SK-N-SH (cell line): ENCODE results near the gene MRPL14. TPM values are rescaled to one million over a fixed set of nuclear protein-coding genes. Genes with fewer than 3 reads are reported as not detected.

Experiments used
- CTCF ChIA-PET: fragments of 300-600, 350-600 bp; formaldehyde crosslinking; extraction: SDS; loops from one replicate; lab custom pipeline; 2021; lab: Yijun Ruan, JAX
- POLR2A ChIA-PET: fragments of 350-600 bp; sonication (Branson Sonifier 250); formaldehyde crosslinking; extraction: SDS; loops from one replicate; lab custom pipeline; 2020; ENCODE audit warnings: antibody characterized with exemption, inconsistent platforms; lab: Yijun Ruan, JAX
- DNase-seq: peaks from one replicate; pipeline ENCODE4 v3.0.0; 2012
- H2AFZ ChIP-seq: fragments of 200-600 bp; sonication (generic); 2 replicates; pipeline ENCODE4 v1.8.1; 2016; ENCODE audit warnings: antibody characterized with exemption, mild to moderate bottlenecking, low read depth
- H3F3A ChIP-seq: fragments of 200-600 bp; sonication (generic); replicated peaks from 2 replicates; pipeline ENCODE3; 2016; ENCODE audit warnings: antibody characterized with exemption, mild to moderate bottlenecking; ENCODE audit not compliant: insufficient read depth
- H3K27ac ChIP-seq, 2 experiments: fragments of 200-500 bp in 1 of 2; fragments of 200-600 bp in 1 of 2; sonication (Bioruptor generic) in 1 of 2; sonication (generic), shearing (Covaris generic) in 1 of 2; 2 replicates each; pipeline versions ENCODE4 v1.5.1 to v1.6.1; 2014 to 2016; ENCODE audit warnings: low read depth in 2 of 2, inconsistent platforms in 1 of 2, low read length in 1 of 2, mild to moderate bottlenecking in 1 of 2, mixed read lengths in 1 of 2
- H3K27me3 ChIP-seq: fragments of 200-600 bp; sonication (generic), shearing (Covaris generic); 2 replicates; pipeline ENCODE4 v1.6.1; 2016; ENCODE audit warnings: mixed run types; ENCODE audit not compliant: insufficient read depth
- H3K36me3 ChIP-seq, 2 experiments: fragments of 200-500 bp in 1 of 2; fragments of 200-600 bp in 1 of 2; sonication (Bioruptor generic) in 1 of 2; sonication (generic) in 1 of 2; replicated peaks in 1 of 2; 2 replicates each; pipeline versions ENCODE3 to v1.5.1; 2014 to 2016; ENCODE audit warnings: low read length in 1 of 2, mild to moderate bottlenecking in 1 of 2; ENCODE audit not compliant: insufficient read depth in 2 of 2, control insufficient read depth in 1 of 2
- H3K4me1 ChIP-seq, 2 experiments: fragments of 200-500 bp in 1 of 2; fragments of 200-600 bp in 1 of 2; sonication (Bioruptor generic) in 1 of 2; sonication (generic), shearing (Covaris generic) in 1 of 2; 2 replicates each; pipeline versions ENCODE4 v1.5.1 to v1.6.1; 2014 to 2016; ENCODE audit warnings: low read depth in 1 of 2, low read length in 1 of 2, mixed run types in 1 of 2; ENCODE audit not compliant: insufficient read depth in 2 of 2, control insufficient read depth in 1 of 2
- H3K4me2 ChIP-seq: fragments of 200-600 bp; sonication (generic), shearing (Covaris generic); 2 replicates; pipeline ENCODE4 v1.6.1; 2017; ENCODE audit warnings: mixed run types
- H3K4me3 ChIP-seq, 2 experiments: fragments of 200-500 bp in 1 of 2; fragments of 200-600 bp in 1 of 2; sonication (Bioruptor generic) in 1 of 2; sonication (generic), shearing (Covaris generic) in 1 of 2; 2 replicates each; pipeline versions ENCODE4 v1.5.1 to v1.8.1; 2014 to 2016; ENCODE audit warnings: low read depth in 2 of 2, inconsistent platforms in 1 of 2, low read length in 1 of 2, mild to moderate bottlenecking in 1 of 2, mixed read lengths in 1 of 2, moderate library complexity in 1 of 2
- H3K79me2 ChIP-seq: fragments of 200-600 bp; sonication (generic); 2 replicates; pipeline ENCODE4 v1.8.1; 2017; ENCODE audit warnings: mild to moderate bottlenecking; ENCODE audit not compliant: insufficient read depth
- H3K9ac ChIP-seq: fragments of 200-600 bp; sonication (generic); 2 replicates; pipeline ENCODE4 v1.6.1; 2017; ENCODE audit warnings: mixed run types
- H3K9me2 ChIP-seq: fragments of 200-600 bp; sonication (generic); 2 replicates; pipeline ENCODE4 v1.6.1; 2017; ENCODE audit warnings: mixed run types
- H3K9me3 ChIP-seq: fragments of 200-600 bp; sonication (generic); 2 replicates; pipeline ENCODE4 v1.6.1; 2017; ENCODE audit warnings: mixed run types, mild to moderate bottlenecking, moderate library complexity
- H4K20me1 ChIP-seq: fragments of 200-600 bp; sonication (generic); 2 replicates; pipeline ENCODE4 v1.6.1; 2017; ENCODE audit warnings: mild to moderate bottlenecking, mixed run types; ENCODE audit not compliant: insufficient read depth
- CHD2 ChIP-seq: fragments of 150-350 bp; IDR thresholded peaks from 2 replicates; pipeline ENCODE4 v1.6.1; 2018; ENCODE audit warnings: low read length; ENCODE audit not compliant: partially characterized antibody
- EP300 ChIP-seq, 2 experiments: IDR thresholded peaks; 2 replicates each; pipeline versions ENCODE4 v1.4.0 to v1.6.1; 2012; ENCODE audit warnings: borderline replicate concordance in 1 of 2, low read depth in 1 of 2, low read length in 1 of 2
- FOSL2 ChIP-seq: IDR thresholded peaks from 2 replicates; pipeline ENCODE4 v1.4.0; 2012; ENCODE audit warnings: low read depth, mild to moderate bottlenecking, moderate library complexity, borderline replicate concordance
- FOXM1 ChIP-seq: IDR thresholded peaks from 2 replicates; pipeline ENCODE4 v1.4.0; 2012; ENCODE audit warnings: low read depth, mild to moderate bottlenecking
- GATA2 ChIP-seq: sonication (generic); formaldehyde crosslinking; IDR thresholded peaks from 2 replicates; pipeline ENCODE4 v1.5.0; 2020; ENCODE audit warnings: mild to moderate bottlenecking, missing genetic modification reagents
- JUND ChIP-seq: IDR thresholded peaks from 2 replicates; pipeline ENCODE4 v1.4.0; 2012
- MXI1 ChIP-seq: IDR thresholded peaks from 2 replicates; pipeline ENCODE4 v1.6.1; 2012; ENCODE audit warnings: mild to moderate bottlenecking, low read depth, low read length, improper control_type of control experiment
- NFIC ChIP-seq: IDR thresholded peaks from 2 replicates; pipeline ENCODE4 v1.4.0; 2012; ENCODE audit warnings: borderline replicate concordance
- POLR2AphosphoS5 ChIP-seq: IDR thresholded peaks from 2 replicates; pipeline ENCODE4 v1.6.1; 2012; ENCODE audit warnings: low read depth, low read length
- RXRA ChIP-seq: IDR thresholded peaks from 2 replicates; pipeline ENCODE4 v1.4.0; 2012; ENCODE audit warnings: low read depth, mild to moderate bottlenecking, borderline replicate concordance
- USF2 ChIP-seq: fragments of 150-350 bp; IDR thresholded peaks from 2 replicates; pipeline ENCODE4 v1.6.1; 2017; ENCODE audit warnings: antibody characterized with exemption, low read length, low read depth, borderline replicate concordance
- WGBS: methylation state at CpG from one replicate; pipeline ENCODE4 v1.1.6; 2017; ENCODE audit warnings: low lambda C conversion rate; 5-methylcytosine and 5-hydroxymethylcytosine counted together
- polyA plus RNA-seq, 3 experiments: library from polyadenylated mRNA; depleted of rRNA; stranded (reverse); fragments of >200 nt; gene quantifications; 2 replicates each; pipeline ENCODE4 v1.2.3, GENCODE V29; 2012
- TF ChIP-seq, protein P1 (sequence below): fragments of 150-350 bp; IDR thresholded peaks from 2 replicates; pipeline ENCODE4 v1.6.1; 2016; ENCODE audit warnings: mild to moderate bottlenecking, low read depth, low read length
- TF ChIP-seq, protein P2 (sequence below): fragments of 200-600 bp; sonication (generic); IDR thresholded peaks from 2 replicates; pipeline ENCODE4 v1.6.1; 2017; ENCODE audit warnings: antibody characterized with exemption, mild to moderate bottlenecking, moderate library complexity

Gene MRPL14
- polyA plus RNA-seq, 1 of the 3 experiments (the other 2 are of a cell fraction), result 97.0 TPM

DNA sequence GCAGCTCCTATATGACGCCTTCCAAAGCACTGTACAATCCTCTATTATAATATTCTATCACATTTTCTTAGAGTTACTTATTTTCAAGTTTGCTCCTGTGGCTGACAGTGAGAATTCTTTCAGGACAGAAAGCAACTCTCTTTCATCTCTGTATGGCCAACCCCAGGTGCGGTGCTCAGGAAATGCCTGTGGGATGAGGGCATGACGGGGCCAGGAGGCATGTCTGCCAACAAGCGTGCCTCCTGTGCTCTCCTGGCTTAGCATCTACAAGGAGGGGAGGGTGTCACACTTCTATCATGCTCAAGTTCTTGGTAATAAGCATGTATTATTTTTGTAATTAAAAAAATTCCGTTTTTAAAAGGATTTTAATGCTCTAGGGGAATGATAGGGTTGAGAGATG lies 11.4 kb downstream of the MRPL14 start (continued):
- TF ChIP-seq, protein P1, sequence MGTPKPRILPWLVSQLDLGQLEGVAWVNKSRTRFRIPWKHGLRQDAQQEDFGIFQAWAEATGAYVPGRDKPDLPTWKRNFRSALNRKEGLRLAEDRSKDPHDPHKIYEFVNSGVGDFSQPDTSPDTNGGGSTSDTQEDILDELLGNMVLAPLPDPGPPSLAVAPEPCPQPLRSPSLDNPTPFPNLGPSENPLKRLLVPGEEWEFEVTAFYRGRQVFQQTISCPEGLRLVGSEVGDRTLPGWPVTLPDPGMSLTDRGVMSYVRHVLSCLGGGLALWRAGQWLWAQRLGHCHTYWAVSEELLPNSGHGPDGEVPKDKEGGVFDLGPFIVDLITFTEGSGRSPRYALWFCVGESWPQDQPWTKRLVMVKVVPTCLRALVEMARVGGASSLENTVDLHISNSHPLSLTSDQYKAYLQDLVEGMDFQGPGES, result no peak
- TF ChIP-seq MXI1, result no peak
- no peak for TF ChIP-seq EP300 (IDR thresholded peaks at IDR 0.05; ENCODE audit: borderline replicate concordance in 1 of 2, low read depth in 1 of 2, low read length in 1 of 2)
- no peak for TF ChIP-seq RXRA
- TF ChIP-seq POLR2AphosphoS5, result no peak
- TF ChIP-seq JUND, result peak; percentile 50; the same call in 1 of the 2 replicates
- peak; percentile 8; the same call in 1 of the 2 replicates for TF ChIP-seq FOSL2
- TF ChIP-seq FOXM1, result no peak
- peak; percentile 59 for TF ChIP-seq NFIC
- TF ChIP-seq USF2, result no peak
- TF ChIP-seq GATA2 (CRISPR knock-in tag), result no peak

GRCh38 chr6:44113414-44113813 lies 13.8 kb downstream of the MRPL14 start:
- TF ChIP-seq, protein P2, sequence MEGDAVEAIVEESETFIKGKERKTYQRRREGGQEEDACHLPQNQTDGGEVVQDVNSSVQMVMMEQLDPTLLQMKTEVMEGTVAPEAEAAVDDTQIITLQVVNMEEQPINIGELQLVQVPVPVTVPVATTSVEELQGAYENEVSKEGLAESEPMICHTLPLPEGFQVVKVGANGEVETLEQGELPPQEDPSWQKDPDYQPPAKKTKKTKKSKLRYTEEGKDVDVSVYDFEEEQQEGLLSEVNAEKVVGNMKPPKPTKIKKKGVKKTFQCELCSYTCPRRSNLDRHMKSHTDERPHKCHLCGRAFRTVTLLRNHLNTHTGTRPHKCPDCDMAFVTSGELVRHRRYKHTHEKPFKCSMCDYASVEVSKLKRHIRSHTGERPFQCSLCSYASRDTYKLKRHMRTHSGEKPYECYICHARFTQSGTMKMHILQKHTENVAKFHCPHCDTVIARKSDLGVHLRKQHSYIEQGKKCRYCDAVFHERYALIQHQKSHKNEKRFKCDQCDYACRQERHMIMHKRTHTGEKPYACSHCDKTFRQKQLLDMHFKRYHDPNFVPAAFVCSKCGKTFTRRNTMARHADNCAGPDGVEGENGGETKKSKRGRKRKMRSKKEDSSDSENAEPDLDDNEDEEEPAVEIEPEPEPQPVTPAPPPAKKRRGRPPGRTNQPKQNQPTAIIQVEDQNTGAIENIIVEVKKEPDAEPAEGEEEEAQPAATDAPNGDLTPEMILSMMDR, result peak; percentile 40
- no peak for TF ChIP-seq CHD2
- WGBS, result 54% methylated on average over 3 of the region's 3 CpGs
- Histone ChIP-seq H3K36me3 (peaks cover 21 to 52% of the 10 kb centered on the region in 2 experiments), H3K27ac (no peak overlapping the region), H2AFZ (no peak overlapping the region), H3K27me3 (no peaks in the 10 kb centered on the region), H3K4me1 (peaks cover 22 to 23% of the 10 kb centered on the region in 2 experiments; a peak in 2 of 4 replicates), H3K79me2 (peaks cover 55% of the 10 kb centered on the region), H3K9me2 (no peaks in the 10 kb centered on the region), H3K9me3 (no peaks in the 10 kb centered on the region), H3K4me3 (no peak overlapping the region), H4K20me1 (peaks cover 4% of the 10 kb centered on the region; the same call in 1 of the 2 replicates), H3F3A (peaks cover 7% of the 10 kb centered on the region), H3K4me2 (no peak overlapping the region), H3K9ac (no peak overlapping the region)
- CTCF ChIA-PET, result interaction anchor here (0.6 to 12.1 kb wide), 4 partner anchors 10 to 56 kb away, joined by 3 to 103 read pairs (median 4); no protein-coding TSS in a partner anchor
- DNase-seq, result peak; percentile 31
- POLR2A ChIA-PET, result no interaction called here
